HG03439 (cell line): Measurements from ENCODE around the gene VAPB.
"Not testable (repeated sequence)": the region's sequence is repeated elsewhere in the genome, so short reads cannot be mapped to it uniquely, and the experiment has no call there.

Experiments
- ATAC-seq: cut with Tn5 transposase; IDR thresholded peaks from one replicate; pipeline ENCODE4 v1.9.1; 2021; ENCODE audit warnings: mild to moderate bottlenecking, moderate library complexity; ENCODE audit not compliant: unreplicated experiment

VAPB gene, protein sequence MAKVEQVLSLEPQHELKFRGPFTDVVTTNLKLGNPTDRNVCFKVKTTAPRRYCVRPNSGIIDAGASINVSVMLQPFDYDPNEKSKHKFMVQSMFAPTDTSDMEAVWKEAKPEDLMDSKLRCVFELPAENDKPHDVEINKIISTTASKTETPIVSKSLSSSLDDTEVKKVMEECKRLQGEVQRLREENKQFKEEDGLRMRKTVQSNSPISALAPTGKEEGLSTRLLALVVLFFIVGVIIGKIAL

DNA sequence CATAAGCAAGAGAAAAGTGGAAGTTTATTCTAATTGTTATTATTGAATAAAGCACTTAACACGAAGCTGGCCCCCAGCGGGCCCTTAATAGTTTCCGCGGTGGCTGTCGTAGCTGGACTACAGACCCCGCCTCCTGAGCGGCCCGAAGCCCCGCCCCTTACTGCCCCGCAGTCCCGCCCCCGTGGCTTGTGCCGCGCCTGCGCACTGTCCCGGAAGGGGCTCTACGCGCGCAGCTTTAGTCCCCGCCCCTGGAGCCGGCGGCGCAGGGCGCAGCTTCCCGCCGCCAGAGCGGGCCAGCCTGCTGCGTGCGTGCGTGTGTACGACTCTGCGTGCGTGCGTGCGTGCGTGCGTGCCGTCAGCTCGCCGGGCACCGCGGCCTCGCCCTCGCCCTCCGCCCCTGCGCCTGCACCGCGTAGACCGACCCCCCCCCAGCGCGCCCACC lies at the start of gene VAPB:
Gene VAPB (plus strand): TSS at position 348 of the 442 bp plus-strand sequence. CDS start 231 bp downstream, outside the sequence.
- ATAC-seq = peak; percentile 97

DNA sequence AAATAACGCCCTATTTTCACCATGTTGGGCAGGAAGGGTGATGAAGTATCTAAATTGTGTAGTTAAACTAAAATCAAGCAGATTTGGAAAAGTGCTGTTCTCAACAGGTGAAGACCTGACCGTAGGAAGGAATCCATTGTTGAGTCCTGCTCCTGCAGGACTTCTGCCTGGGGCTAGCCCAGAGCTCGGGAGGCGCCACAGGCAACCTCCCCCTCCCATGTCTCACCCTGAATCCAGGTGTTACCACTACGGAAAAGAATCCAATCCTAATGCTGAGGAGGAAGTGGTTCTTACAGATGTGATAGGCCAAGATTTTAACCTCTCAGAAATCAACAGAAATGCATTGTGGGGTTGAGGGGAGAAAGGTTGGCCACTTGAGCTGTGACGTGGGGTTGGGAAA lies 49.3 kb upstream of the VAPB start:
- no peak for ATAC-seq

DNA sequence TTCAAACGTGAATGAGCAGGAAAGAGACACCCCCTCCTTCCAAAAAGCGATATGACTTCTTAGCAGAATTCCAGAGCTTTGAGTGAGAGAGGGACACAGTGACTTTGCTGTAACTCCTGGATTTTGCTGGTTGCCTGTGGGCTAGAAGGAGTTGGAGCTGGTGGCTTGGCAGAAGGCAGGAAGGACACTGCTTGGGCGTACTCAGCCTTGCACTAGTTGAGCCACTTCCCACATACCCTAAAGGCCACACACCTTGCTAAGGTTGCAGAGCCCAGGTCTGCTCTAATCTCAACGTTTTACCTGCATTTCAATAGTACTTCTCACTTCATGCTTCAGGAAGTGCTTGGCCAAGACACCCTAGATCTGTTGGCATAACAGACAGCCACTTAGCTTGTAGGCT lies 48.9 kb upstream of the VAPB start:
- no peak for ATAC-seq

DNA sequence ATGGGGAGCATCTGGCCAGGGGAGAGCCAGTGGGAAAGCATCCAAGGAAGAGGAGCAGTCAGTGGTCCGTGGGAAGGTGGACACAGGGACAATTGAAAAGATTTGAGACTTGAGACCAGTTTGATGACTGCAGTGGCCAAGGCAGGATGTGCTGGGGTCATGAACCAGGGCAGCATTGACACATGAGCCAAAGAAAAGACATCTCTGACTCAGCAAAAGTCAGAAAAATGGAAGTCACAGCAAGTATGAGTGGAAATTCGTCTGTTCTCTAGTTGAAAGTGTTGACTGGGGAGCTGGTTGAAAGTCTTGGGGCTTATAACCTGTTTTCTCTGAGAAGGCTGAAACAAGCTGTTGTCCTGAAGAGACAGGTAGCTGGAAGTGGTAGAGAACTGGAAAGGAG lies 48.2 kb upstream of the VAPB start:
- ATAC-seq = no peak

DNA sequence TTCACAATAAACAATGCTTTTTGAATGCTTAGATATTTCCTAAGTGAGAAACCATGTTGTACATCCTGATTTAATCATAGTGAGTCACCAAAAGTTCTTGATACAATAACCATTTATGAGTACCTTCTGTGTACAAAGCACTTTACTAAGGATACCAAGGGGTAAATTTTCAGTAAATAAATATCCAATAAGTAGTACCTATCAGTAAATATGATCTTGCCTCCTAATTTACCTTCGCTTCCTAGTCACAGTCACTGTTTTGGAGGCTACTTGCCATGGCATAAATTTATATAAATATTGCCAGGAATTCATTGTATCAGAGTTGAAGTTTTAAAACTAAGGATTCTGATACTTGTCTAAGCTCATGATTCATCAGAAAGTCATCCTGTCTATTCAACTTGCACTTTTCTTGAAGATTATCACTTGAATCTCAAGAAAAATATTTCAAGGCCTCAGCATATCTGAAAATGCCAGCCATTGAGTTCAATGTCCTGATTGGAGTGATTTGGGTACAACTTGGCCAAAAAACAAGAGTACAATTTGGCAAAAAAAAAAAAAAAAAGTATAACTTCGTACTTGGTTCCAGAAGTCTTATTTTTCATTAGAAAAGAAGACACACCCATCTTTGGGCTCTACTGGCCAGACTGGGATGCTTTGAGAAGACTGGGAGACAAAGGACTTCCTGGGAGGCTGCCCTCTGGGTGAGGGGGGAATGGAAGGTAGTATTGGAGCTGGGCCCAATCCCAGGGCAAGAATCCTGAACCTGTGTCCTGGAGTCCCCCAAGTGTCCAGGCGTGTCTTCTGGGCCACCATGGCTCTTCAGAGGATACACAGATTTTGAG lies 46.7 kb upstream of the VAPB start:
- no peak for ATAC-seq

DNA sequence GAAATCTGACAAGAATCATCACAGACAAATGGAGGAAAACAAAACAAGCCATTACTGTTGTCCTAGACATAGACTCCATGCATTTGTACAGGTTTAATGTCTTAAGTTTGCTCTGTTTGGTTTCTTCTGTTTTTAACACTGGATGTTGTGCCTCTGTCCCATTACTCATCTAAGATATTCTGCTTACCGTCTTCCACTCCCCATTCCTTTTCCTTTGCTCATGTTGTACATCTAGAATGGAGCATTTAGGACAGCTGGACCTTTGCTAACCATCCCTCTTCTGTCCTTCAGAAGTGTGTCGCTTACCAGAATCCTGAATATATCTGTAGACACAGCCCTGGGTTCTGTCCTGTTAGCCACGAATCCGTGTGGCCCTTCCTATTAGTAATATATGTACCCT lies 44.3 kb upstream of the VAPB start:
- ATAC-seq = no peak

DNA sequence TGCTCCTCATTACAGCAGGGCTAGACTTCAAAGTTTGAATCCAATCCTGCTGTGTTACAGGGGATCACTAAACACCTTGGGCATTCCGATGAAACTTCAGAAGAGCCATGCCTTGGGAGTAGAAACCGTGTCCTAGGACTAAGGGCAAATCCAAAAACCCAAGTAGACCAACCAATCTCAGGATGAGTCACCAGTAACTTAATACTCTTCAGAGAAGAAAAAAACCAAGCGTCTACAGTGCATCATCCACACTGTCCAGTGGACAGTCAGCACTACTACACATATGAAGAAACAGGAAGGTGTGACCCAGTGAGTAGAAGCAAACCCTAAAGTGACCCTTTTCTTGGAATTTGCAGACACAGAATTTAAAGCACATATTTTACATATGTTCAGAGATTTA lies 39.5 kb upstream of the VAPB start:
- no peak for ATAC-seq

DNA sequence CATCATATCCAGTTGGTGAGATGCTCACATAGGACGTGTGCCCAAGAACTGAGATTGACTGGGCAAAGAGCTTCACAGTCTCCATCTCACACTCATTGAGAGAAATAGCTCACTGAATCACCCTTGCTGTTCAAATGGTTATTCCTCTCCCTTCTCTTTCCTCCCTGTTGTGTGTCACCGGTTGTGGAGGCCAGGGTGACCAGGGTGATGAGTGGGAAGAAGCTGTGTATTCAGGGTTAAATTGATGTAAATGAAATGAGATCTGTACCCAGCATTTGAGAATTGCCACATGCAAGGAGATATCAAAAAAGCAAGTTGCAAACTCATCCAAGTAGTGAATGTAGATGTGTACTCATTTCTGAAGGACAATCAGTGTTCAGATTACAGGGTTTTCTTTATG lies 36.6 kb upstream of the VAPB start:
- ATAC-seq = no peak

DNA sequence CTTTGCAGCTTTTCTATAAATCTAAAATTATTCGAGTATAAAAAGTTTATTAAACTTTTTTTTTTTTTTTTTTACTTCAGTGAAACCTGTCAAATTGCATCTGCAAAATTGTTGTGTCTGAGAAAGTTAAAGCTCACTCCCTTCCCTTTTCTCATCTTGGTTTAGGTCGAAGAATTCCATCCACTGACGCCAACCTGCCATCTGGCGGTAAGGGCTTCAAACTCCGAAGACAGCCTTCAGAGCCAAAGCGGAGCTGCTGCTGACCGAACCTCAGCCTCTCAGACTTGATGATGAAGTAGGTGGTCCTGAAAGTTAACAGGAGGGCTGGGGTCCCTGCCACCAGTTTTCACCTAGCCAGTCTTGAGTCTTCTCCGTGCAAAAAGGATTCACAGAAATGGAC lies 29.6 kb upstream of the VAPB start:
- ATAC-seq = no peak

DNA sequence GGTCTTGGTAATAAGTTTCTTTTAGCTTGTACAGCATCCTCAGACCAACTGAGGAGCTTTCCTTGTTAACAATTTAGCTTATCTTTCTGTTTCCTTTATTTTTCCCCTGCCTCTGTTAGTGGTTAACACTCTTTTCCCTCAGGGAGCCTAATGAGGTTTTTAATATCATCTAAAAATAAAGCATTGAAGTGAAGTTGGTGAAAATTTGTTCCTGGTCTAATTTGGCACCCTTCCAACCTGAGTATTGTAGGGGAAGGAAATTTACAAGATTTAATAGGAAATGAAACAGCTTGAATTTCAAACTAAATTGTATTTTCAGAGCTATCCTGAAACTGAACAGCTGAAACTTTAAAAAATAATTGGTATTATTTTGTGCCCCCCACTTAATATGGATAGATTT lies 28.1 kb upstream of the VAPB start:
- ATAC-seq = no peak

DNA sequence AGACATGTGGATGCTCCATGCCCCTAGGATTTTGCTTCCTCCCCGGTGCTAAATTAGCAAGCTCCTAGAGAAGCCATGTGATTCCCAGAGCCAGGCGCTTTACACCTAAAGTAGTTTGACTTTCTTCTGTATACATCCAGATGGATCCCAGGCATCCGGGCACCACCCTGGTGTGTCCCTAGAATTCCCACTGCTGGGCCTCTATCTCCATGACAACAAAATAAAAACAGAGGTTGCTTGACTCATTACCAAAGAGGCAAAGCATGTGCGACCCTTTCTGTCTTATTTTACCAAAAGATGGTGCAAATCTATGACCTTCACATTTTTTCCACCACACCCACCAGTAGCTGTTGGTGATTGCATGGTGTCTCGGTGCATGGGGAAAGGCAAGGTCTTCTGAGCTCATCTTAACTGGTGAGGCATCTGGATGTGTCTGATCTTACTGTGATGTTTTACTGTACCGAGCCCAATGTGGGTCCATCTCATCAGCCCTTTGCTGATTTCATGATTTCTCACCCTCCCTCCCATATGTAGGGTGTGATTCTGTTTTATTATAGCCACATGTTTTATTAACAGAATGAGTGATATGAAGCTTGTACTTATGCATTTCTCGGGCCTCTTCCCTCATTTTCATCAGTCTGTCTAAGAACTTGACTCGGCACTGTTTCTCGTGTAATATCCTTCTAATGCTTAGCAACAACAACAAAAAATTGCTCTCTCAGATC lies 27.4 kb upstream of the VAPB start:
- no peak for ATAC-seq

DNA sequence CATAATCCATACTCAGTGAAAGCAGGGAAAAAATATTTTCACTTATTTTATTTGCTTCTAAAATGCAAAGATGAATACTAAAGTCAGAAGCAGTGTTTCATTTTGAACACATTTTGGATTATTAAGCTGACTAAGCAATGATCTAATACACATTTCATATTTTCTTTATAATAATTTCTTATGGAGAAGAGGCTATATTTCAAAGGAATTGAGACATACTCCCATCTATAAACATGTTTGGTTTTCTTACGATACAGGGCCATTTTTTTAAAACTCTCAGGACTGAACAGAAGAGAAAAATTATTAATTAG lies 26.9 kb upstream of the VAPB start:
- no peak for ATAC-seq

DNA sequence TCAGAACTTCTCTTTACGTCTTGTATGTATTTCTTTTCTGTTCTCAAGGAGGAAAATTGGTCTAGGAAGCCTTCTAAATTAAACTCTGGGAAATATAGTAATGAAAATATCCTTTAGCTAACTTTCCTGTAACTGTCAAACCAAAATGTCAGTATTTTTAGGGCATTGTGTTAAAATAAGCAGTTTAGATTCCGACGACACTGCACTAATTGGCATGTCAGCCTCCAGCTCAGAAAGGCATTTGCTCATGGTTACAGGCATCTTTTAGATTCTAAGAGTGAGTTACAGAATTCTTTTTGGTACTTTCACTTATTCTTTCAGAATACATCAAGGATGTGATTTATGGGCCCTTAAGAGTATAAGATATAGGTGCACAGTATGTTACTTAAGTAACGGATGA lies 26.1 kb upstream of the VAPB start:
- ATAC-seq = no peak

DNA sequence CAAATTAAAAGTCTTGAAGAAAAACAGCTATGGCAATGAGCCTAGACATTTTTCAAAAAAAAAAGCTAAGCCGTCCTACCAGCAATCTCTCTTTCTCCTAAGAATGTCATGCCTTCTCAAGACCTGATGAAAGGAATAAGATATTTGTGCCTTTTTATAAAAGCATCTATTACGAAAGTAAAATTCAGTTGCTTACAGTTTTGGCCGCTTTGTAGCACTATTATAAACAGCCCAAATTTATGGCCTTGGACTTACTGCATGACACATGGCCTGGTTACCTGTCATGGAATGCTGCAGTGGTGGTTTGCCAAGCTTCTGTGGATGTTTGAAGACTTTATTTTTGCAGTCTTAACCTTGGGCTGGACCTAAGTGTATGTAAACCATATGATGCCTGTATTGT lies 22.2 kb upstream of the VAPB start:
- ATAC-seq = no peak

DNA sequence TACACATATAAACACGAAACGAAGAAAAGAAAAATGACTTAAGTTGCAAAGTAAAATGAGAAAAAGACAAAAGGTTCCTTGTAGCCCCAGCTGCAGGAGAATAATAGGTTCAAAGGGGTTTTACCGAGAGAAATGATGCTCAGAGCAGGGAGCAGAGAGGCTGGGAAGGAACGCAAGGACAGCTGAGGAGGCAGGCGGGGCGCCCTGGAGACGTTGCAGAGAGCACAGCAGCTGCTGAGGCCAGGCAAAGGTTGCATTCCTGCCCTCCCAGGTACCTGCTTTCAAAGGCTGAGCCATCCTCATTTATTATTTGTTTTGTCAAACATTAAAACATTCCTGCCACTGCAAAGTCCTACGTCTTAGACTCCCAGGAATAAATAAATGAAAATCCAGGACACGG lies 16.2 kb upstream of the VAPB start:
- no peak for ATAC-seq

DNA sequence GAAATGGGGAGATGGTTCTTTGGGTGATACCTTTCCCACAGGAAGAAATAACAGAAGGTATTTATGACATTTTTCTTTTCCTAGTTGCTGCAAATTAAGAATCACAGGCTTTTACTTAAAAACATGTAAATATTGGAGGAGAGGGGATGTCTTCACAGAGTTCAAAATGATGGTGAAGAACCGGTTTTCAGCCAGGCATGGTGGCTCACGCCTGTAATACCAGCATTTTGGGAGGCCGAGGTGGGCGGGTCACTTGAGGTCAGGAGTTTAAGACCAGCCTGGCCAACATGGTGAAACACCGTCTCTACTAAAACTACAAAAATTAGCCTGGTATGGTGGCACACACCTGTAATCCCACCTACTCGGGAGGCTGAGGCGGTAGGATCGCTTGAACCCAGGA lies 15.7 kb upstream of the VAPB start:
- ATAC-seq = not testable (repeated sequence)

DNA sequence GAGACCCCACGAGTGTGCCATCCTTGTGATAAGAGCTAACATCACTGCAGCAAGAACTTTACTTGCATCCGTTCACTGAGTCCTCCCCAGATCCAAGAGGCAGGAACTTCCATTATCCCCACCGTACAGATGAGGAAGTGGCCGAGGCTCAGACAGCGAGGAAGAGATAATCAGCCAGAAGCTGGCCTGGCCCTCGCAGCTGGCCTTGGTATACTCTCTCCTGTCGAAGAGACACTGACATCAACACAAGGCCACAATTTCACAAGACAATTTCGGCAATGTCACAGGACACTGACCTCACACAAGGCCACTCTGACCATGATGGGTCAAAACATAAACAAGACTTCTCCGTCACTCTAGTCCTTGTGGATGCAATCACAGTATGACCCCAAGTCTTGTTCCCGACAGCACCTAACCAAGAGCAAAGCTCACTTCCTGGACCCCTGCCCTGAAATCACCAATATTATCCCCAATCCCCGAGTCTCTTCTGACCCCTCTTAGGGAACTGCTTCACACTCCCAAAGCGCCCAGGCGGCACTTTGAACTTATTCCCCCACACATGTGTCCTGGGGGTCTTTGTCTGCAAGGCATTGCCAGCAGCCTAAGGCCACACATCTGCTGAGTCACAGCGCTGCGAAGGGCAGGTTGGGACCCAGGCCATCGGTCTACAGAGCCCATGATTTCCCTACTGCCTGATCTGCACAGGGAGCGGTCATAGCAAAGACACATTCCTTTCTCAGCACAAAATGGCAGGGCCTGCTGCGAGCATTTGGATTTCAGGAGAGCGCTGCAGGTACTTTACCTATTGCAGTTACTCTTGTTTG lies 14.8 kb upstream of the VAPB start:
- no peak for ATAC-seq

DNA sequence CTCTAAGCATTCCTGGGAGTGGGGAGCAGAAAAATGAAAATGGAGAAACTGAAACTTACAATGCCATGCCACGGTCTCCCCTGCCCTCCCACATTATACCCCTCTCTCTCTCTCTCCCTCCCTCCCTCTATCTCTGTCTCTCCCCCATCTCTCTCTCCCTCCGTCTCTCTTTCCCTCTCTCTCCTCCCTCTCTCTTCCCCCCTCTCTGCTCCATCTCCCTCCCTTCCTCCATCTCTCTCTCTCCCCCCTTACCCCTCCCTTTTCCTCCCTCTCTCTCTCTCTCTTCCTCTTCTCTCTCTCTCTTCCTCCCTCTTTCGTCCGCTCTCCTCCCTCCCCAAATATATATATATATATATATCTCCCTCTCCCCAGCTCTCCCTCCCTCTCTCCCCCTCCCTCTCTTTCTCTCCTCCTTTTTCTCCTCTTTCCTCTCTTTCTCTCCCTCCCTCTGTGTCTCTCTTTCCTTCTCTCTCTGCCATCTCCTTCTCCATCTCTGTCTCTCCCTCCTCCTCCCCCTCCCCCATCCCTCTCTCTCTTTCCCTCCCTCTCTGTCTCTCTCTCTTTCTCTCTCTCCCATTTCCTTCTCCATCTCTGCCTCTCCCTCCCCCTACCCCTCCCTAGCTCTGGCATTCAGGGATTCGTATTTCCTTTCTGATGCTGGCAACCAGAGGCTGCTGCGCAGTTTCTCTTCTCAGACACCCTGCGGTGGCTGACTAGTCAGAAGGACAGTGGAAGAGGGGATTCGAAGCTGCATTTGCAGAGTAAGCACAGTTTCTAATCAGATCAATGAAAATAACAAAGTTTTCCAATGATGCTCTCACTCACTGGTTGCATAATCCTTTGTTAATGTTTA lies 13.9 kb upstream of the VAPB start:
- ATAC-seq = no peak

DNA sequence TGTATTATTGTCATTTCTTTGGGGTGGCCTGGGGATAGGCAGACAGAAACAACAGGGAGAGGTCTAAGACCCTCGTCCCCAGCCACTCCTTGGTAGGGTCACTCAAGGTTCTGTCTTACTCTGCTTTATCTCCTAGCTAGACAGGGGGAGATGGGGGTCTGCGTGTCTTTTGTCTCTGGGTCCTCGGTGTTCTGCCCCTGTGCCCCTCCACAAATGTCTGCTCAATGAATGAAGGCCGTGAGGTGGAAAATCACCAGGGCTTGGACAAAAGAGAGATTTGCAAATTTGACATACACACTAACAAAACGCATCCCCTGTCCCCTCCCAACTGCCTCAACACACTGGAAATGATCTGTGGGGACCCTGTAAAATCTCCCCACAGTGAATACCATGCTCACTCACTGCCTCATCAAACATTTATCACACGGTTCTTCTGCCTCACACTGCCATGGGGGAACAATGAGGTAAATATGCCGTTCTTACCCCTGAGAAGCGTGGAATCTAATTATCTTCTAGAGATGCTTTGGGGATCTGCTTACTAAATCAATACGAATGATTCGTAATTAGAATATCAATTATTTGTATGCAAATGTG lies 13.2 kb upstream of the VAPB start:
- no peak for ATAC-seq

DNA sequence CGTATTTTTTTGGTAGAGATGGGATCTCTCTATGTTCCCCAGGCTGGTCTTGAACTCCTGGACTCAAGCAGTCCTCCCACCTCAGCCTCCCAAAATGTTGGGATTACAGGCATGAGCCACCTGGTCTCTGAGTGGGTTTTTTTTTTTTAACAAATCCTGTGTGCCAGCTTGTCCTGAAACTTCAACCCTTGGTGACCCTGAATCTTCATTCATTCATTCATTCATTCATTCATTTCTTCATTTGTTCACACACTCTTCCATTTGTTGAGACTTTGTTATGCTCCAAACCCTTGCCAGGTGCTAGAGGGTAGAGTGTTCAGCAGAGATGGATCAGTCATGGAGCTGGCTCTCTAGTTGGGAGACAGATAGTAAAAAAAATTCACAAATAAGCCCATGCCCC lies 12.0 kb upstream of the VAPB start:
- ATAC-seq = no peak
